BJ (cell line): ENCODE data around the gene DAB1. TPM values are rescaled to one million over a fixed set of nuclear protein-coding genes. Genes with fewer than 3 reads are reported as not detected.

ENCODE experiments used
- CTCF ChIA-PET: fragments of 350-600 bp; formaldehyde crosslinking; extraction: SDS; loops from one replicate; lab custom pipeline; 2021; ENCODE audit warnings: antibody characterized with exemption, inconsistent platforms; lab: Yijun Ruan, JAX
- POLR2A ChIA-PET: fragments of 300-600 bp; sonication (Branson Sonifier 250); formaldehyde crosslinking; extraction: SDS; loops from one replicate; lab custom pipeline; 2021; ENCODE audit warnings: antibody characterized with exemption; lab: Charles Lee
- DNase-seq: peaks from one replicate; pipeline ENCODE4 v3.0.0-alpha.2; 2011; ENCODE audit warnings: low read depth
- H3K27me3 ChIP-seq: 2 replicates; pipeline ENCODE4 v1.6.0; 2011; ENCODE audit warnings: low read length; ENCODE audit not compliant: control insufficient read depth, insufficient read depth
- H3K36me3 ChIP-seq: 2 replicates; pipeline ENCODE4 v1.5.1; 2011; ENCODE audit warnings: low read length; ENCODE audit not compliant: control insufficient read depth, insufficient read depth
- H3K4me3 ChIP-seq: 2 replicates; pipeline ENCODE4 v1.5.1; 2011; ENCODE audit warnings: low read depth, mild to moderate bottlenecking, control low read depth, low read length
- polyA plus RNA-seq: library from polyadenylated mRNA; depleted of rRNA; stranded (reverse); fragments of >200 nt; gene quantifications from 2 replicates; pipeline ENCODE4 v1.2.3, GENCODE V29; 2011
- TF ChIP-seq, protein P1 (sequence below): IDR thresholded peaks from 2 replicates; pipeline ENCODE4 v1.5.1; 2011; ENCODE audit warnings: low read depth, mild to moderate bottlenecking, control low read depth, inconsistent platforms, low read length, moderate library complexity; ENCODE audit not compliant: insufficient read depth

The DAB1 gene
- polyA plus RNA-seq, 1 experiment: 0.91 TPM

- POLR2A ChIA-PET: no interaction called here
- TF ChIP-seq, protein P1, sequence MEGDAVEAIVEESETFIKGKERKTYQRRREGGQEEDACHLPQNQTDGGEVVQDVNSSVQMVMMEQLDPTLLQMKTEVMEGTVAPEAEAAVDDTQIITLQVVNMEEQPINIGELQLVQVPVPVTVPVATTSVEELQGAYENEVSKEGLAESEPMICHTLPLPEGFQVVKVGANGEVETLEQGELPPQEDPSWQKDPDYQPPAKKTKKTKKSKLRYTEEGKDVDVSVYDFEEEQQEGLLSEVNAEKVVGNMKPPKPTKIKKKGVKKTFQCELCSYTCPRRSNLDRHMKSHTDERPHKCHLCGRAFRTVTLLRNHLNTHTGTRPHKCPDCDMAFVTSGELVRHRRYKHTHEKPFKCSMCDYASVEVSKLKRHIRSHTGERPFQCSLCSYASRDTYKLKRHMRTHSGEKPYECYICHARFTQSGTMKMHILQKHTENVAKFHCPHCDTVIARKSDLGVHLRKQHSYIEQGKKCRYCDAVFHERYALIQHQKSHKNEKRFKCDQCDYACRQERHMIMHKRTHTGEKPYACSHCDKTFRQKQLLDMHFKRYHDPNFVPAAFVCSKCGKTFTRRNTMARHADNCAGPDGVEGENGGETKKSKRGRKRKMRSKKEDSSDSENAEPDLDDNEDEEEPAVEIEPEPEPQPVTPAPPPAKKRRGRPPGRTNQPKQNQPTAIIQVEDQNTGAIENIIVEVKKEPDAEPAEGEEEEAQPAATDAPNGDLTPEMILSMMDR: no peak
- no peak overlapping the region for H3K4me3 ChIP-seq
- DNase-seq: no peak
- no peaks in the 10 kb centered on the region for H3K36me3 ChIP-seq
- H3K27me3 ChIP-seq: no peaks in the 10 kb centered on the region
- CTCF ChIA-PET: no interaction called here
These were observed 312.7 kb downstream of the DAB1 start for GRCh38 chr1:57111175-57111574.

GRCh38 chr1:57109883-57110282 lies 314.0 kb downstream of the DAB1 start:
- no peak for DNase-seq
- H3K4me3 ChIP-seq: no peak overlapping the region
- ChIA-PET CTCF (no interaction called here), POLR2A (no interaction called here)
- no peaks in the 10 kb centered on the region for H3K27me3 ChIP-seq
- H3K36me3 ChIP-seq: no peaks in the 10 kb centered on the region
- TF ChIP-seq, protein P1: no peak

GRCh38 chr1:57109247-57109646 lies 314.6 kb downstream of the DAB1 start:
- no peak for DNase-seq
- Histone ChIP-seq H3K36me3 (no peaks in the 10 kb centered on the region), H3K27me3 (no peaks in the 10 kb centered on the region), H3K4me3 (no peak overlapping the region)
- TF ChIP-seq, protein P1: no peak
- ChIA-PET CTCF (no interaction called here), POLR2A (no interaction called here)

- no peaks in the 10 kb centered on the region for H3K36me3 ChIP-seq
- CTCF ChIA-PET: interaction anchor here (0.7 kb wide), 1 partner anchor 1704 kb away, joined by 3 read pairs; no protein-coding TSS in a partner anchor
- TF ChIP-seq, protein P1: no peak
These were observed 317.6 kb downstream of the DAB1 start for GRCh38 chr1:57106296-57106695.

DNA sequence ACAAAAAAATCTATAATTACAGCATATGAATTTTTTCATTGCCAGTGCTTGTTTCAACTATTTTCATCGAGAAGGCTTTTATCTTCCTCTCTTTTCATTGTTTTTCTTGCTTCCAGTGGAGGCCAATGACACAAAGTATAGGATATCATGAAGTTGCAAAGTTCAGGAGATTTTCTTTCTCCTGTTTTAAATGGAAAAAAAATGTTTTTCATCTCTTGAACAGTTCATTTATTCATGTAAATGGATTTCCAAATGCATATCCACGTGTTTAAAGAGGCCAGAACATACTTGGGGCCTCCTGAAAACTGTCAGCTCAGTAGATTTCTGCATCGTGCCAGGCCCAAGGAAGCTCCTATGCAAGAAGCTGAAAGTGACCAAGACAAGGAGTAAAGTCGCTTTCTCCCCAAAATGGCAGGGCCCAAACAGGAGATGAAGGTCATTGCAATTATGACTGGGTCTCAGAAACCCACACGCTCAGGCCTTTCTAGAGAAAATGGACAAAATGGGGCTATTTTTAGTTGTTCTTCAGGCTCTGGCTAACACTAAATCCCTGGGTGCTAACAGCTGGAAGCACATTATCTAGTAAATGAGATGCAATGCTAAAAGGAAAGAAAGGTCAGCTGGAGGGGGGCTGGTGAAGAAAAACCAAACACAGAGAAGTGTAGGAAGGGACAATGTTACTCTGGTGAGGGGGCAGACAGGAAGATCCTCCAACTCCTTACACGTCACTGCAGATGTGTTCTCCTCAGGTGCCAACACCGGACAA lies 321.1 kb downstream of the DAB1 start:
- DNase-seq: no peak
- TF ChIP-seq, protein P1: no peak
- Histone ChIP-seq H3K36me3 (no peaks in the 10 kb centered on the region), H3K27me3 (no peaks in the 10 kb centered on the region), H3K4me3 (no peak overlapping the region)
- POLR2A ChIA-PET: no interaction called here
- CTCF ChIA-PET: interaction anchor here (1.0 to 2.0 kb wide), 2 partner anchors 10 kb away, joined by 5 read pairs; no protein-coding TSS in a partner anchor

More at GRCh38 chr1:57106296-57106695, 317.6 kb downstream of the DAB1 start:
- DNase-seq: no peak
- H3K27me3 ChIP-seq: no peaks in the 10 kb centered on the region
- H3K4me3 ChIP-seq: no peak overlapping the region
- POLR2A ChIA-PET: no interaction called here
